ENCODE data around the gene CYP11A1.

- TF ChIP-seq ATF7 (IDR thresholded peaks at IDR 0.05; ENCODE audit: low read depth): no peak
- no peak for TF ChIP-seq POLR2A (IDR thresholded peaks at IDR 0.05; ENCODE audit: low read depth, low read length)
- TF ChIP-seq EZH2 (IDR thresholded peaks at IDR 0.05; ENCODE audit: borderline replicate concordance, control insufficient read depth, low read depth, low read length): no peak
These were observed 23.3 kb upstream of the CYP11A1 start for GRCh38 chr15:74390647-74391288.
